HL-60 (cell line): ENCODE results near the gene TRPM1.
A peak's percentile ranks its signal among the peaks of the same experiment; 100 is the strongest.

Source experiments
- DNase-seq, 2 experiments: peaks; one replicate each; pipeline ENCODE4 v3.0.0-alpha.2; 2010 to 2020; ENCODE audit warnings: low read depth in 1 of 2, low spot score in 1 of 2
- H3K27ac ChIP-seq: fragments of 250-450 bp; sonication (Bioruptor Pico); replicated peaks from 2 replicates; pipeline ENCODE4 v1.5.1; 2020; ENCODE audit warnings: mild to moderate bottlenecking, moderate library complexity
- H3K27me3 ChIP-seq: fragments of 250-450 bp; sonication (Bioruptor Pico); 2 replicates; pipeline ENCODE4 v1.5.1; 2021; ENCODE audit warnings: mild to moderate bottlenecking, moderate library complexity; ENCODE audit not compliant: insufficient read depth, poor library complexity, severe bottlenecking
- H3K4me3 ChIP-seq: replicated peaks from 2 replicates; pipeline ENCODE4 v1.5.1; 2011; ENCODE audit warnings: mild to moderate bottlenecking, control low read depth, low read length; ENCODE audit not compliant: insufficient read depth
- CTCF ChIP-seq: IDR thresholded peaks from one replicate; pipeline ENCODE4 v1.5.1; 2011; ENCODE audit warnings: low read length, control low read depth, inconsistent platforms; ENCODE audit not compliant: insufficient read depth
- GABPA ChIP-seq: IDR thresholded peaks from 2 replicates; pipeline ENCODE4 v1.6.1; 2012; ENCODE audit warnings: low read depth
- POLR2AphosphoS5 ChIP-seq: IDR thresholded peaks from 2 replicates; pipeline ENCODE4 v1.6.1; 2012; ENCODE audit warnings: low read depth
- SPI1 ChIP-seq: IDR thresholded peaks from 2 replicates; pipeline ENCODE4 v1.6.1; 2012; ENCODE audit warnings: low read depth, mild to moderate bottlenecking, borderline replicate concordance
- TF ChIP-seq, protein P1 (sequence below): IDR thresholded peaks from 2 replicates; pipeline ENCODE4 v1.6.1; 2012; ENCODE audit warnings: low read depth; ENCODE audit not compliant: insufficient replicate concordance

The TRPM1 gene

DNA sequence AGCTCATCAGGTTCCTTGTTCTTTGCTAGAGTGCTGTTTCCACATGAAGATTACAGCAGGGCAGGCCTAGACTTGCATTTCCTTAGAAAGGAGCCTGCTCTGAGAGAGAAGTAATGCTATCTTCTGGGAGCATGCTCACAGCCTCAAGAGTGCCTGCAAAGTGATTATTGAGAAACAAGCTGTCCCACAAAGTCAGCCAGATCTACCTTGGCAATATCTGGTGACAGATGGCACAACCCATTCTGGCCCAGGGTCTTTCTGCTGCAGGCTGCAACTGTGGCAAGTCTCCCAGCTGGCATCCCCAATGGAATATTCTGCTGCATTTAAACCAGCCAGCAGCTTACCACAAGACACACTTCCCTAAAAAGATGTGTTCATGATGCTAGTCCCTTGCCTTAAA is 139.4 kb downstream of the TRPM1 start:
- TF ChIP-seq SPI1 (peak; percentile 74), POLR2AphosphoS5 (no peak)
- Histone ChIP-seq H3K4me3 (no peak overlapping the region), H3K27ac (no peak overlapping the region), H3K27me3 (no peaks in the 10 kb centered on the region)
- DNase-seq: peak in 1 of 2 experiments; percentile 49

DNA sequence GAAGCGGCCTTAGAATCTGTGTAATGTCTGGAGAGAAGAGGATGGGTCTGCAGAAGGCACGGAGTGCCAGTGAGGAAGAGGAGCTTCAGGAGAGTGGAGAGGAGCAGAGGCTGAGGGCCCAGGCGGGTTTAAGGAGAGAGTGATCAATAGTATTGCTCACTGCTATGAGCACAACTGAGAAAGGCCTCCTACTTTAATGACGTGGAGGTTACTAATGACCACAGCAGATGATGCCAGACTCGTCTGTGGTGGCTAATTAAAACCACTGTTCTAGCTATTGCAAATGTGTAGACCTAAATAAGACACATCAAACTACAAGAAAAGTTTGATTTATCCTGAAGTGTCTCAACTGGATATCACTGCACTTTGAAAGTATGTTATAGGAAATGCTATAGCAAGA is 143.3 kb downstream of the TRPM1 start:
- H3K27ac ChIP-seq: no peak overlapping the region

DNA sequence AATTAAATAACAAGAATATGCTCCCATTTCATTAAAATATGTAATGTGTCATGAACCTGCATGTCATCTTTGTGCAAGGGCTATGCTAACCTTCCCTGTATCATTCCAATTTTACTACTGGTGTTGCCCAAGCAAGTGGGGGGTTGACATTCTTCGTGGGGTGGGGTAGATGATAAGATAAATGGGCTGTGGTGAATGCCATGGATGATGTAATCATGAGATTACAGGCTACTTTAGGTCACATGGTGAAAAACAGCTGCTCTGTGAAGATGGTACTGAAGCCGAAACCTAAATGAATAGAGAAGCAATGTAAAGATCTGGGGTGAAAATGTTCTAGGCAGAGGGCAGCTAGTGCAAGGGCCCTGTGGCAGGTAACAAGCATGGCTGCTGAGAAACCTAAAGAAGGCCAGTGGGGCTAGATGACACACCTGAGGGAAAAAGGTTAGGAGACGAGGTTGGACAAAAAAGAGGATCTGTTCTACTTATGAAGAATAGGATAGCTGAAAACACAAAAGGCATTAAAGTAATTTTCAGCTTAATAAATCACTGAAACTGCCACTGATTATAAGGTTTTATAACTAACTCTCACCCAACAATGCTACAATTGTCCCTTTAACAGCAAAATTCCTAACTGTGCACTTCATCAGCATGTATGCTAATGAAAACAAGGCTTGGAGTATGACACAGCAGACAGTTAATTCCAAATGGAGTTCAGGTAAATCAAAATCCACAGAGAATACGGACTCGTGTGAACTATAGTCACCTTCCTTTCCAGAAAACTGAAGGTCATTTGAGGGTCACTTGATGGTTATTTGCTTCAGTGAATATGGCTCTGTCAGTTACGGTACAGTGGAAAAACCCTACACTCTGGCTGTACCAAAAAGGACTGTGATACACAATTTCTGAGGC is 145.1 kb downstream of the TRPM1 start:
- Histone ChIP-seq H3K4me3 (no peak overlapping the region), H3K27me3 (no peaks in the 10 kb centered on the region), H3K27ac (no peak overlapping the region)
- TF ChIP-seq, protein P1, sequence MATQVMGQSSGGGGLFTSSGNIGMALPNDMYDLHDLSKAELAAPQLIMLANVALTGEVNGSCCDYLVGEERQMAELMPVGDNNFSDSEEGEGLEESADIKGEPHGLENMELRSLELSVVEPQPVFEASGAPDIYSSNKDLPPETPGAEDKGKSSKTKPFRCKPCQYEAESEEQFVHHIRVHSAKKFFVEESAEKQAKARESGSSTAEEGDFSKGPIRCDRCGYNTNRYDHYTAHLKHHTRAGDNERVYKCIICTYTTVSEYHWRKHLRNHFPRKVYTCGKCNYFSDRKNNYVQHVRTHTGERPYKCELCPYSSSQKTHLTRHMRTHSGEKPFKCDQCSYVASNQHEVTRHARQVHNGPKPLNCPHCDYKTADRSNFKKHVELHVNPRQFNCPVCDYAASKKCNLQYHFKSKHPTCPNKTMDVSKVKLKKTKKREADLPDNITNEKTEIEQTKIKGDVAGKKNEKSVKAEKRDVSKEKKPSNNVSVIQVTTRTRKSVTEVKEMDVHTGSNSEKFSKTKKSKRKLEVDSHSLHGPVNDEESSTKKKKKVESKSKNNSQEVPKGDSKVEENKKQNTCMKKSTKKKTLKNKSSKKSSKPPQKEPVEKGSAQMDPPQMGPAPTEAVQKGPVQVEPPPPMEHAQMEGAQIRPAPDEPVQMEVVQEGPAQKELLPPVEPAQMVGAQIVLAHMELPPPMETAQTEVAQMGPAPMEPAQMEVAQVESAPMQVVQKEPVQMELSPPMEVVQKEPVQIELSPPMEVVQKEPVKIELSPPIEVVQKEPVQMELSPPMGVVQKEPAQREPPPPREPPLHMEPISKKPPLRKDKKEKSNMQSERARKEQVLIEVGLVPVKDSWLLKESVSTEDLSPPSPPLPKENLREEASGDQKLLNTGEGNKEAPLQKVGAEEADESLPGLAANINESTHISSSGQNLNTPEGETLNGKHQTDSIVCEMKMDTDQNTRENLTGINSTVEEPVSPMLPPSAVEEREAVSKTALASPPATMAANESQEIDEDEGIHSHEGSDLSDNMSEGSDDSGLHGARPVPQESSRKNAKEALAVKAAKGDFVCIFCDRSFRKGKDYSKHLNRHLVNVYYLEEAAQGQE: no peak
- TF ChIP-seq SPI1 (no peak), CTCF (no peak), POLR2AphosphoS5 (no peak), GABPA (no peak)
- DNase-seq: no peak

More for the DNA sequence above, 143.3 kb downstream of the TRPM1 start:
- no peak overlapping the region for H3K4me3 ChIP-seq
- DNase-seq: no peak
- no peaks in the 10 kb centered on the region for H3K27me3 ChIP-seq
- TF ChIP-seq CTCF (no peak), SPI1 (no peak), POLR2AphosphoS5 (no peak), GABPA (no peak)
- TF ChIP-seq, protein P1: no peak

DNA sequence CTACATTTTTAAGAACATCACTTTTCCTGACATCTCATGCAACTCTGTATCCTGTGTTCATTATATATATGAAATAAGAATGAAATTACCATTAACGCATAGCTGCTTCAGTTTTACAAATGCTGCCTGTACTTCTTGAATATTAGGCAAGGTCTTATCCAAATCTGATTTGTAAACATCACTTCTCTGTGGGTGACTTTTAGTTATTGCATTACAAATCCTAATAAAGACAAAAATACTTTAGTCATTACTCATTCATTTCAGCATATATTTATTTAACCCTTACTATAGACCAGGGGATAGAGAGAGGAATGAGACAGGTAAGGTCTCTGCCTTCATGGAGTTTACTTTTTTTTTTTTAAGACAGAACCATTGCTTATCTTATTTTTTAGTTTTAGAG is 146.9 kb downstream of the TRPM1 start:
- no peak overlapping the region for H3K27ac ChIP-seq

More for the DNA sequence above, 146.9 kb downstream of the TRPM1 start:
- DNase-seq: no peak
- Histone ChIP-seq H3K4me3 (no peak overlapping the region), H3K27me3 (no peaks in the 10 kb centered on the region)
- no peak for TF ChIP-seq GABPA
- TF ChIP-seq, protein P1: no peak
